Right lung (tissue), 5 donors: ENCODE measurements around the gene KCNJ15. TPM values are rescaled to one million over a fixed set of nuclear protein-coding genes. Genes with fewer than 3 reads are reported as not detected.

Source experiments
- DNase-seq, 2 donors: peaks; one replicate each; pipeline ENCODE4 v3.0.0-alpha.2; 2013
- polyA plus RNA-seq, 5 donors: library from polyadenylated mRNA; unstranded; fragments of 120-200 nt; gene quantifications; one replicate each; pipeline versions ENCODE4 v1.2.1 to v1.2.3, GENCODE V29; 2013; ENCODE audit warnings: inconsistent platforms in 1 of 5, low replicate concordance in 1 of 5; ENCODE audit not compliant: insufficient read length in 5 of 5, insufficient read depth in 1 of 5

Gene KCNJ15
- polyA plus RNA-seq, 5 donors: 48.6 to 90.3 (median 73.6) TPM

GRCh38 chr21:38295997-38296764 lies 39.4 kb downstream of the KCNJ15 start:
- no peak for DNase-seq

- DNase-seq: no peak
Measured at GRCh38 chr21:38297194-38297631, 40.4 kb downstream of the KCNJ15 start.

GRCh38 chr21:38297871-38298270 lies 41.1 kb downstream of the KCNJ15 start:
- DNase-seq: no peak

- DNase-seq: no peak
Measured at GRCh38 chr21:38298832-38299231, 42.0 kb downstream of the KCNJ15 start.

- no peak for DNase-seq
Measured at GRCh38 chr21:38299671-38300070, 42.9 kb downstream of the KCNJ15 start.

- no peak for DNase-seq
Measured at GRCh38 chr21:38300141-38300578, 43.4 kb downstream of the KCNJ15 start.

GRCh38 chr21:38301321-38302214 lies 44.8 kb downstream of the KCNJ15 start:
- DNase-seq: no peak

GRCh38 chr21:38303300-38303699 lies 46.5 kb downstream of the KCNJ15 start:
- DNase-seq: no peak

GRCh38 chr21:38306433-38307141 lies 49.8 kb downstream of the KCNJ15 start:
- peak in 1 of 2 donors; percentile 53 for DNase-seq

- DNase-seq: no peak
Measured at GRCh38 chr21:38307771-38308531, 51.2 kb downstream of the KCNJ15 start.

GRCh38 chr21:38308532-38309119 lies 51.8 kb downstream of the KCNJ15 start:
- DNase-seq: no peak

GRCh38 chr21:38310646-38311485 lies 54.1 kb downstream of the KCNJ15 start:
- no peak for DNase-seq

- no peak for DNase-seq
Measured at GRCh38 chr21:38311765-38312164, 55.0 kb downstream of the KCNJ15 start.

GRCh38 chr21:38312822-38313221 lies 56.0 kb downstream of the KCNJ15 start:
- DNase-seq: no peak

- DNase-seq: no peak
Measured at GRCh38 chr21:38314558-38314957, 57.8 kb downstream of the KCNJ15 start.

- no peak for DNase-seq
Measured at GRCh38 chr21:38315122-38315521, 58.3 kb downstream of the KCNJ15 start.

- no peak for DNase-seq
Measured at GRCh38 chr21:38319781-38320180, 63.0 kb downstream of the KCNJ15 start.

GRCh38 chr21:38321568-38321967 lies 64.8 kb downstream of the KCNJ15 start:
- DNase-seq: no peak

- no peak for DNase-seq
Measured at GRCh38 chr21:38322311-38322950, 65.6 kb downstream of the KCNJ15 start.
